ENCODE results near the gene EIF5AL1. TPM values are rescaled to one million over a fixed set of nuclear protein-coding genes. Genes with fewer than 3 reads are reported as not detected.
"Not testable (repeated sequence)": the region's sequence is repeated elsewhere in the genome, so short reads cannot be mapped to it uniquely, and the experiment has no call there.

Gene EIF5AL1
- total and polyA plus RNA-seq, 12 donors, result 0.07 to 1.2 (median 0.42) TPM; not detected in 3

DNA sequence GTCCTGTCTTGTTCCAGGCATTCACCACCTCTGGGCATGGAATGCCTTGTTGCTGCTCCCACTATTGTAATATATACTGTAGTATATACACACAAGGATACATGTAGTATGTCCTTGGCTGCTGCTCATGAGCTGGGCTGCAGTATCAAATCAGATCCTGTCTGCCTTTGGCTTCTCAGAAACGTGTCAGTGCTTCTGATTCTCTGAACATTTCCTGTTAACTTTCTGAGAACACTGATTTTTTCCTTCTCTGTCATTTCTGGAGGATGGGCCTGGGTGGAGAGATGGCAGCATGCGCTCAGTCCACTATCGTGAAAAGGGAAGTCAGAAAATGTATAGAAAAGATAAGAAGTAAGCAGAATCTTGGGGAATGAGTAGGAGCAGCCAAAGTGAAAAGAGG is 35.6 kb downstream of the EIF5AL1 start:
- Histone ChIP-seq H3K36me3 (no peaks in the 10 kb centered on the region), H3K4me3 (no peak overlapping the region), H3K27me3 (no peaks in the 10 kb centered on the region), H3K9me3 (peaks cover 0 to 14% (median 0%) of the 10 kb centered on the region in 11 donors), H3K27ac (no peak overlapping the region), H3K4me1 (peaks cover 0 to under 1% (median 0%) of the 10 kb centered on the region in 9 donors)
- TF ChIP-seq CTCF (IDR thresholded peaks at IDR 0.05), result no peak
- ATAC-seq, result no peak
- 48 to 49% methylated on average over 3 of the region's 3 CpGs for WGBS, 2 donors
- no peak for DNase-seq
- intact Hi-C loops (cut with DNase I), result no loop called here

GRCh38 chr10:79552143-79552542 is 39.8 kb downstream of the EIF5AL1 start:
- Histone ChIP-seq H3K4me3 (no peak overlapping the region), H3K27ac (no peak overlapping the region), H3K9me3 (no peaks in the 10 kb centered on the region), H3K4me1 (no peaks in the 10 kb centered on the region), H3K36me3 (no peaks in the 10 kb centered on the region), H3K27me3 (peaks cover 0 to 4% (median 0%) of the 10 kb centered on the region in 7 donors)
- intact Hi-C loops (cut with DNase I), result no loop called here
- no peak for TF ChIP-seq CTCF (IDR thresholded peaks at IDR 0.05)
- WGBS, 2 donors, result 29 to 43% methylated on average over 2 of the region's 2 CpGs
- DNase-seq (peak in 1 of 2 donors; percentile 15), ATAC-seq (peak in 5 of 8 donors; percentile 57 to 83 (median 76))

DNA sequence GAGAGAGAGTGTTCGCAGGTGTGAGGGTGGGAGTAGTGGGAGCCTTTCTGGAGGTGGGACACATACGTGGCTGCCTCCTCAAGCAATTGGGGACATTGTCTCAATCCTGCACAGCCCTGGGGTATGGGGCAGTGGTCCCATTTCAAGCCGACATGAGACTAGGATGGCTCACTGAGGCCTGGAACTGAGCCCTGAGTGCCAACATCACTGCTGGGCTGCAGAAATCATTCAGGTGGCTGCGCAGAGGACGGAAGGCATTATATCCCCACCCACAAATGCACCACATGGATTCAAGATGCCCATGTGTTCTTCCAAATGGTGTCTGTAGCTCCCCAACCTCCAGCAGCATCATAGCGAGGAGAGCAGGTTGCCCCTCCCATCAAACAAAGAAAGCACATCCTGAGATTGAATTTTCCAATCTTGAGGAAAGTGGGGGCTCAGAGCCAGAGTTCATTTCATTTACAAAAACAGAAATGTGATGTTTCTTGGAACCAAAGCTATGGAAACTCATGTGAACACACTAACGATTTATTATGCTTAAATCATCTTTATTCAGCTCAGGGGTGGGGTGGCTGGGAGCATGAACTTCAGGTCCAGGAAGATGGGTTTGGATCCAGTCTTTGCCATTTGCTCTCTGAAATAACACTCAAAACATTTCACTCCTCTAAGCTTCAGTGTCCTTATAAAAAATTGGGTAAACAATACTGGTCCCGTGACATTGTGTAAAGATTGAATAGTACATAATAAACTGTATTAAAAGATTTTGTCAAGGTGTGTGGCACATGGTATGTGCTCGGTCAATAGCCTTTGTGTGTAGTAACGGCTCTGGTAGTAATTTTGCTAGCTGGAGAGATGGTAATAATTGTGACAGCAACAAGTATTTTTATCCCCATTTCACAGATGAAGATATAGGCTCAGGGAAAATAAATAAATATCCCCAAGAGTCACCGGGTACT is 43.3 kb downstream of the EIF5AL1 start:
- H3K4me3 ChIP-seq, result no peak overlapping the region
- intact Hi-C loops (cut with DNase I), result loop anchor here in 1 of 10 donors (5.0 kb wide), 1 partner anchor 52 kb away; no protein-coding TSS in a partner anchor
- no peak overlapping the region for H3K27ac ChIP-seq
- no peak for DNase-seq
- no peak for ATAC-seq
- no peaks in the 10 kb centered on the region for H3K4me1 ChIP-seq
- no peaks in the 10 kb centered on the region for H3K36me3 ChIP-seq
- WGBS, 2 donors, result 87 to 89% methylated on average over 11 of the region's 11 CpGs
- no peak for TF ChIP-seq CTCF (IDR thresholded peaks at IDR 0.05)
- H3K27me3 ChIP-seq, result peaks cover 0 to 12% (median 0%) of the 10 kb centered on the region in 7 donors
- H3K9me3 ChIP-seq, result no peaks in the 10 kb centered on the region

DNA sequence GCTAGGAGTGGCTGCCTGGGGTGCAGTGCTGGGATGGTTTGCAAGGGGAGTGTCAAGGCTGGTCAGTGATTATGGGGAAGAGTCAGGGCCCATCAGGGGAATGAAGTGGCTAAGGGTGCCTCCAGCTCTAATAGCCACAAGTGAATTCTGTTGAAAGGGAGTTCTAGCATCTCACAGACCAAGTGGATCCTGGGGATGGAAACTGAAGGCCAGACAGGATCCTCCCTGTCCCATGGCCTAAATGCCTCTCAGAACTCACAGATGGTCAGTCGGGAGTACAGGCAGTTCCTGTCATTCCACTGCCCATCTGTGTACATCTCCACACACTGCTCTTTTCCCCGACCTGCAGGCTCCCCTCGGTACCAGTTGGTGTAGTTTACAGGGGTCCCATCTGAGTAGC is 44.6 kb downstream of the EIF5AL1 start:
- not testable (repeated sequence) for H3K4me1 ChIP-seq, H3K36me3 ChIP-seq, H3K9me3 ChIP-seq, ATAC-seq, DNase-seq, H3K27ac ChIP-seq, H3K4me3 ChIP-seq
- WGBS, 2 donors, result 91 to 93% methylated on average over 3 of the region's 3 CpGs
- H3K27me3 ChIP-seq, result peaks cover 0 to 13% (median 0%) of the 10 kb centered on the region in 7 donors
- intact Hi-C loops (cut with DNase I), result loop anchor here in 1 of 10 donors (5.0 kb wide), 1 partner anchor 50 kb away; no protein-coding TSS in a partner anchor

Data from heart right ventricle (tissue), 16 donors.